HepG2 (cell line): Measurements from ENCODE around the gene SNX9. TPM values are rescaled to one million over a fixed set of nuclear protein-coding genes. Genes with fewer than 3 reads are reported as not detected.

Experiments used
- ATAC-seq: fragments of 200-7000 bp; cut with Tn5 transposase; 3 replicates; pipeline ENCODE4 v1.9.1; 2020; ENCODE audit warnings: mild to moderate bottlenecking, moderate library complexity
- BruUV-seq: library from RNA; stranded (reverse); fragments of 400-500 nt; replicated peaks from 2 replicates; lab custom pipeline; 2021; lab: Mats Ljungman, UMichigan
- CTCF ChIA-PET: fragments of 300-600 bp; formaldehyde crosslinking; extraction: SDS; loops from one replicate; lab custom pipeline; 2021; ENCODE audit warnings: low total read pairs, inconsistent platforms, low intra/inter-chr PET ratio; lab: Yijun Ruan, JAX
- POLR2A ChIA-PET: fragments of 350-600 bp; sonication (Branson Sonifier 250); formaldehyde crosslinking; loops from one replicate; lab custom pipeline; 2020; ENCODE audit warnings: antibody characterized with exemption, inconsistent platforms; lab: Yijun Ruan, JAX
- DNase-seq: peaks from one replicate; pipeline ENCODE4 v3.0.0-alpha.2; 2015; ENCODE audit warnings: low spot score
- FAIRE-seq: peaks from 3 replicates; lab custom pipeline; 2011; peaks lifted over from hg19 to GRCh38; lab: Jason Lieb, UNC
- H2AFZ ChIP-seq: one replicate; pipeline ENCODE4 v1.6.1; 2011; ENCODE audit warnings: low read length, inconsistent platforms
- H3K27ac ChIP-seq: fragments of 300-600 bp; 3 replicates; pipeline ENCODE4 v1.8.0; 2011; ENCODE audit warnings: mixed run types, mild to moderate bottlenecking, mixed read lengths, low read length, inconsistent platforms; ENCODE audit not compliant: insufficient read depth; ENCODE audit errors: extremely low read length
- H3K27me3 ChIP-seq, 2 experiments: fragments of 200-600 bp in 1 of 2; 2 replicates in 1 of 2; 3 replicates in 1 of 2; pipeline versions ENCODE4 v1.6.0 to v1.8.0; 2011; ENCODE audit warnings: low read length in 2 of 2, mild to moderate bottlenecking in 2 of 2, moderate library complexity in 2 of 2, inconsistent platforms in 1 of 2; ENCODE audit not compliant: insufficient read depth in 2 of 2, control insufficient read depth in 1 of 2
- H3K36me3 ChIP-seq, 2 experiments: fragments of 200-600 bp in 1 of 2; replicated peaks in 1 of 2; 2 replicates in 1 of 2; 3 replicates in 1 of 2; pipeline versions ENCODE4 v1.5.1 to v1.8.0; 2011; ENCODE audit warnings: low read length in 2 of 2, inconsistent platforms in 1 of 2; ENCODE audit not compliant: insufficient read depth in 2 of 2, control insufficient read depth in 1 of 2
- H3K4me1 ChIP-seq: 2 replicates; pipeline ENCODE4 v1.5.1; 2012; ENCODE audit warnings: low read length, inconsistent platforms; ENCODE audit not compliant: insufficient read depth
- H3K4me2 ChIP-seq: 2 replicates; pipeline ENCODE4 v1.6.0; 2011; ENCODE audit warnings: low read depth, low read length, inconsistent platforms
- H3K4me3 ChIP-seq, 3 experiments: fragments of 200-600 bp in 1 of 3; sonication (generic), shearing (Covaris generic) in 1 of 3; replicated peaks in 1 of 3; 2 replicates each; pipeline ENCODE4 v1.5.1; 2011 to 2016; ENCODE audit warnings: low read length in 3 of 3, inconsistent platforms in 2 of 3, low read depth in 2 of 3, mild to moderate bottlenecking in 2 of 3, control low read depth in 1 of 3, mixed read lengths in 1 of 3; ENCODE audit not compliant: insufficient read depth in 1 of 3
- H3K79me2 ChIP-seq: one replicate; pipeline ENCODE4 v1.6.1; 2011; ENCODE audit warnings: low read length, inconsistent platforms; ENCODE audit not compliant: insufficient read depth
- H3K9ac ChIP-seq: 2 replicates; pipeline ENCODE4 v1.6.0; 2011; ENCODE audit warnings: mild to moderate bottlenecking, low read depth, low read length, inconsistent platforms; ENCODE audit not compliant: insufficient read depth
- H3K9me3 ChIP-seq: 2 replicates; pipeline ENCODE4 v1.5.1; 2012; ENCODE audit warnings: mild to moderate bottlenecking, low read length
- H4K20me1 ChIP-seq: 2 replicates; pipeline ENCODE4 v1.6.0; 2011; ENCODE audit warnings: inconsistent platforms, mild to moderate bottlenecking, low read length, moderate library complexity; ENCODE audit not compliant: insufficient read depth
- BRD4 ChIP-seq: sonication (generic); formaldehyde crosslinking; IDR thresholded peaks from 2 replicates; pipeline ENCODE4 v1.4.0; 2020; ENCODE audit warnings: missing genetic modification reagents
- CREB1 ChIP-seq, 2 experiments: fragments of 450-650 bp in 1 of 2; IDR thresholded peaks; 2 replicates each; pipeline ENCODE4 v1.6.1; 2016 to 2017; ENCODE audit warnings: control low read depth in 1 of 2, mild to moderate bottlenecking in 1 of 2, missing compliant biosample characterization in 1 of 2, missing genetic modification characterization in 1 of 2
- FOSL2 ChIP-seq: sonication (generic); formaldehyde crosslinking; IDR thresholded peaks from 2 replicates; pipeline ENCODE4 v1.4.0; 2020; ENCODE audit warnings: missing genetic modification reagents
- GFI1 ChIP-seq: sonication (generic); formaldehyde crosslinking; IDR thresholded peaks from 2 replicates; pipeline ENCODE4 v1.5.0; 2020; ENCODE audit warnings: missing genetic modification reagents, mild to moderate bottlenecking, borderline replicate concordance
- MTF2 ChIP-seq: sonication (generic); formaldehyde crosslinking; IDR thresholded peaks from 2 replicates; pipeline ENCODE4 v1.5.0; 2020; ENCODE audit warnings: missing genetic modification reagents, borderline replicate concordance
- SAP130 ChIP-seq: IDR thresholded peaks from 2 replicates; pipeline ENCODE4 v1.6.1; 2016; ENCODE audit warnings: low read depth
- TOPORS ChIP-seq: sonication (generic); formaldehyde crosslinking; IDR thresholded peaks from 2 replicates; pipeline ENCODE4 v1.8.0; 2023; ENCODE audit warnings: mild to moderate bottlenecking, missing genetic modification reagents
- ZFP36L1 ChIP-seq: sonication (generic); formaldehyde crosslinking; IDR thresholded peaks from 2 replicates; pipeline ENCODE4 v1.8.0; 2022; ENCODE audit warnings: mild to moderate bottlenecking, missing genetic modification reagents, moderate library complexity
- ZNF235 ChIP-seq: sonication (generic); formaldehyde crosslinking; IDR thresholded peaks from 2 replicates; pipeline ENCODE4 v1.8.1; 2023; ENCODE audit warnings: mild to moderate bottlenecking, missing genetic modification reagents, borderline replicate concordance
- ZSCAN22 ChIP-seq: sonication (generic); formaldehyde crosslinking; IDR thresholded peaks from 2 replicates; pipeline ENCODE4 v1.4.0; 2020; ENCODE audit warnings: mild to moderate bottlenecking, missing genetic modification reagents
- WGBS: methylation state at CpG from one replicate; pipeline ENCODE4 v1.1.6; 2017; ENCODE audit warnings: low lambda C conversion rate; 5-methylcytosine and 5-hydroxymethylcytosine counted together
- in situ Hi-C: cut with HindIII; loops from 2 replicates; pipeline ENCODE4 v1.10.0; 2017; ENCODE audit warnings: low pct_unique_long_range_greater_than_20kb; ENCODE audit not compliant: extremely low pct_ligation_motif_present
- intact Hi-C: fragments of 100-400 bp; cut with micrococcal nuclease; formaldehyde crosslinking; loops from one replicate; pipeline ENCODE4 v1.10.0; 2022; ENCODE audit not compliant: unreplicated experiment
- polyA plus RNA-seq, 8 experiments: library from polyadenylated mRNA; depleted of rRNA in 3 of 8; stranded (reverse) in 7 of 8; unstranded in 1 of 8; fragments of >200 nt; fragmentation: Illumina TruSeq in 4 of 8; extraction: Trizol in 4 of 8; gene quantifications; 2 replicates each; pipeline versions ENCODE4 v1.2.1 to v1.2.3, GENCODE V29; 2011 to 2016; ENCODE audit warnings: low read depth in 4 of 8, missing spikeins in 1 of 8, mixed read lengths in 1 of 8; ENCODE audit not compliant: insufficient read depth in 1 of 8
- total RNA-seq, 5 experiments: library from RNA; depleted of rRNA; stranded (reverse); fragments of >200 nt; fragmentation: Illumina TruSeq; extraction: Trizol; gene quantifications; 2 replicates each; pipeline ENCODE4 v1.2.3, GENCODE V29; 2016; ENCODE audit warnings: low read depth in 1 of 5
- TF ChIP-seq, protein P1 (sequence below): sonication (generic); formaldehyde crosslinking; IDR thresholded peaks from 2 replicates; pipeline ENCODE4 v1.4.0; 2020; ENCODE audit warnings: missing genetic modification reagents
- TF ChIP-seq, protein P2 (sequence below): IDR thresholded peaks from 2 replicates; pipeline ENCODE4 v1.6.1; 2012; ENCODE audit warnings: inconsistent platforms
- TF ChIP-seq, protein P3 (sequence below): sonication (generic); formaldehyde crosslinking; IDR thresholded peaks from 2 replicates; pipeline ENCODE4 v1.4.0; 2020; ENCODE audit warnings: missing genetic modification reagents
- TF ChIP-seq, protein P4 (sequence below): sonication (generic); formaldehyde crosslinking; IDR thresholded peaks from 2 replicates; pipeline ENCODE4 v1.5.0; 2020; ENCODE audit warnings: mild to moderate bottlenecking, missing genetic modification reagents, borderline replicate concordance

The SNX9 gene
- total and polyA plus RNA-seq, 2 of the 13 experiments (the other 11 are each of a cell fraction or from before 2014, with no cell fraction given) = 21.9 to 36.0 TPM

DNA sequence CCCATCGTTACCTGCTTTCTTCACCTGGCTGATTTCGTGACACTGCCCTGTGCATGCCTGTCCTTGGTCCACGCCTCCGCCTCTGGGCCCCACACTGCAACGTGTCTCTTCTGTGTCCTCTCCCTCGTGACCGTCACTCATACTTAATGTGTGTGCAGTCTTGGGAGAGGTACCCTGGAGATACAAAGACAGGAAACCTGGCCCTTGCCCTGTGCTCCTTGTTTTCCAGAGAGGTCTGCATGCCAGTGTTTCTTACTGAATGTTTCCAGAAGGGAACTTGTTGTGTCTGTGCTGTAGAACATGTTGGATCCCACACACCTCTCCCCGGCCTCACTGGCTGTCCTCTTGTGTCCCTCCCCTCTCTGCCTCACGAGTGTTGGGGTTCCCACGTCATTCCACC is 45.8 kb downstream of the SNX9 start:
- 93% methylated on average over 10 of the region's 10 CpGs for WGBS
- in situ Hi-C loops = no loop called here
- intact Hi-C loops = no loop called here
- no peak for TF ChIP-seq TOPORS
- TF ChIP-seq CREB1 (IDR thresholded peaks at IDR 0.05) = no peak
- TF ChIP-seq CREB1 (CRISPR knock-in tag; IDR thresholded peaks at IDR 0.05) = no peak
- TF ChIP-seq MTF2 = no peak
- no peak for TF ChIP-seq ZNF235 (CRISPR knock-in tag)
- no peak for TF ChIP-seq ZSCAN22 (CRISPR knock-in tag)
- TF ChIP-seq, protein P1, sequence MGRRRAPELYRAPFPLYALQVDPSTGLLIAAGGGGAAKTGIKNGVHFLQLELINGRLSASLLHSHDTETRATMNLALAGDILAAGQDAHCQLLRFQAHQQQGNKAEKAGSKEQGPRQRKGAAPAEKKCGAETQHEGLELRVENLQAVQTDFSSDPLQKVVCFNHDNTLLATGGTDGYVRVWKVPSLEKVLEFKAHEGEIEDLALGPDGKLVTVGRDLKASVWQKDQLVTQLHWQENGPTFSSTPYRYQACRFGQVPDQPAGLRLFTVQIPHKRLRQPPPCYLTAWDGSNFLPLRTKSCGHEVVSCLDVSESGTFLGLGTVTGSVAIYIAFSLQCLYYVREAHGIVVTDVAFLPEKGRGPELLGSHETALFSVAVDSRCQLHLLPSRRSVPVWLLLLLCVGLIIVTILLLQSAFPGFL (CRISPR knock-in tag) = no peak
- TF ChIP-seq, protein P2, sequence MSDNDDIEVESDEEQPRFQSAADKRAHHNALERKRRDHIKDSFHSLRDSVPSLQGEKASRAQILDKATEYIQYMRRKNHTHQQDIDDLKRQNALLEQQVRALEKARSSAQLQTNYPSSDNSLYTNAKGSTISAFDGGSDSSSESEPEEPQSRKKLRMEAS = no peak
- no peak for TF ChIP-seq FOSL2 (CRISPR knock-in tag)
- TF ChIP-seq, protein P3, sequence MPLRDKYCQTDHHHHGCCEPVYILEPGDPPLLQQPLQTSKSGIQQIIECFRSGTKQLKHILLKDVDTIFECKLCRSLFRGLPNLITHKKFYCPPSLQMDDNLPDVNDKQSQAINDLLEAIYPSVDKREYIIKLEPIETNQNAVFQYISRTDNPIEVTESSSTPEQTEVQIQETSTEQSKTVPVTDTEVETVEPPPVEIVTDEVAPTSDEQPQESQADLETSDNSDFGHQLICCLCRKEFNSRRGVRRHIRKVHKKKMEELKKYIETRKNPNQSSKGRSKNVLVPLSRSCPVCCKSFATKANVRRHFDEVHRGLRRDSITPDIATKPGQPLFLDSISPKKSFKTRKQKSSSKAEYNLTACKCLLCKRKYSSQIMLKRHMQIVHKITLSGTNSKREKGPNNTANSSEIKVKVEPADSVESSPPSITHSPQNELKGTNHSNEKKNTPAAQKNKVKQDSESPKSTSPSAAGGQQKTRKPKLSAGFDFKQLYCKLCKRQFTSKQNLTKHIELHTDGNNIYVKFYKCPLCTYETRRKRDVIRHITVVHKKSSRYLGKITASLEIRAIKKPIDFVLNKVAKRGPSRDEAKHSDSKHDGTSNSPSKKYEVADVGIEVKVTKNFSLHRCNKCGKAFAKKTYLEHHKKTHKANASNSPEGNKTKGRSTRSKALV (CRISPR knock-in tag) = no peak
- TF ChIP-seq SAP130 (CRISPR knock-in tag) = no peak
- no peak for TF ChIP-seq GFI1
- TF ChIP-seq ZFP36L1 (CRISPR knock-in tag) = no peak
- TF ChIP-seq, protein P4, sequence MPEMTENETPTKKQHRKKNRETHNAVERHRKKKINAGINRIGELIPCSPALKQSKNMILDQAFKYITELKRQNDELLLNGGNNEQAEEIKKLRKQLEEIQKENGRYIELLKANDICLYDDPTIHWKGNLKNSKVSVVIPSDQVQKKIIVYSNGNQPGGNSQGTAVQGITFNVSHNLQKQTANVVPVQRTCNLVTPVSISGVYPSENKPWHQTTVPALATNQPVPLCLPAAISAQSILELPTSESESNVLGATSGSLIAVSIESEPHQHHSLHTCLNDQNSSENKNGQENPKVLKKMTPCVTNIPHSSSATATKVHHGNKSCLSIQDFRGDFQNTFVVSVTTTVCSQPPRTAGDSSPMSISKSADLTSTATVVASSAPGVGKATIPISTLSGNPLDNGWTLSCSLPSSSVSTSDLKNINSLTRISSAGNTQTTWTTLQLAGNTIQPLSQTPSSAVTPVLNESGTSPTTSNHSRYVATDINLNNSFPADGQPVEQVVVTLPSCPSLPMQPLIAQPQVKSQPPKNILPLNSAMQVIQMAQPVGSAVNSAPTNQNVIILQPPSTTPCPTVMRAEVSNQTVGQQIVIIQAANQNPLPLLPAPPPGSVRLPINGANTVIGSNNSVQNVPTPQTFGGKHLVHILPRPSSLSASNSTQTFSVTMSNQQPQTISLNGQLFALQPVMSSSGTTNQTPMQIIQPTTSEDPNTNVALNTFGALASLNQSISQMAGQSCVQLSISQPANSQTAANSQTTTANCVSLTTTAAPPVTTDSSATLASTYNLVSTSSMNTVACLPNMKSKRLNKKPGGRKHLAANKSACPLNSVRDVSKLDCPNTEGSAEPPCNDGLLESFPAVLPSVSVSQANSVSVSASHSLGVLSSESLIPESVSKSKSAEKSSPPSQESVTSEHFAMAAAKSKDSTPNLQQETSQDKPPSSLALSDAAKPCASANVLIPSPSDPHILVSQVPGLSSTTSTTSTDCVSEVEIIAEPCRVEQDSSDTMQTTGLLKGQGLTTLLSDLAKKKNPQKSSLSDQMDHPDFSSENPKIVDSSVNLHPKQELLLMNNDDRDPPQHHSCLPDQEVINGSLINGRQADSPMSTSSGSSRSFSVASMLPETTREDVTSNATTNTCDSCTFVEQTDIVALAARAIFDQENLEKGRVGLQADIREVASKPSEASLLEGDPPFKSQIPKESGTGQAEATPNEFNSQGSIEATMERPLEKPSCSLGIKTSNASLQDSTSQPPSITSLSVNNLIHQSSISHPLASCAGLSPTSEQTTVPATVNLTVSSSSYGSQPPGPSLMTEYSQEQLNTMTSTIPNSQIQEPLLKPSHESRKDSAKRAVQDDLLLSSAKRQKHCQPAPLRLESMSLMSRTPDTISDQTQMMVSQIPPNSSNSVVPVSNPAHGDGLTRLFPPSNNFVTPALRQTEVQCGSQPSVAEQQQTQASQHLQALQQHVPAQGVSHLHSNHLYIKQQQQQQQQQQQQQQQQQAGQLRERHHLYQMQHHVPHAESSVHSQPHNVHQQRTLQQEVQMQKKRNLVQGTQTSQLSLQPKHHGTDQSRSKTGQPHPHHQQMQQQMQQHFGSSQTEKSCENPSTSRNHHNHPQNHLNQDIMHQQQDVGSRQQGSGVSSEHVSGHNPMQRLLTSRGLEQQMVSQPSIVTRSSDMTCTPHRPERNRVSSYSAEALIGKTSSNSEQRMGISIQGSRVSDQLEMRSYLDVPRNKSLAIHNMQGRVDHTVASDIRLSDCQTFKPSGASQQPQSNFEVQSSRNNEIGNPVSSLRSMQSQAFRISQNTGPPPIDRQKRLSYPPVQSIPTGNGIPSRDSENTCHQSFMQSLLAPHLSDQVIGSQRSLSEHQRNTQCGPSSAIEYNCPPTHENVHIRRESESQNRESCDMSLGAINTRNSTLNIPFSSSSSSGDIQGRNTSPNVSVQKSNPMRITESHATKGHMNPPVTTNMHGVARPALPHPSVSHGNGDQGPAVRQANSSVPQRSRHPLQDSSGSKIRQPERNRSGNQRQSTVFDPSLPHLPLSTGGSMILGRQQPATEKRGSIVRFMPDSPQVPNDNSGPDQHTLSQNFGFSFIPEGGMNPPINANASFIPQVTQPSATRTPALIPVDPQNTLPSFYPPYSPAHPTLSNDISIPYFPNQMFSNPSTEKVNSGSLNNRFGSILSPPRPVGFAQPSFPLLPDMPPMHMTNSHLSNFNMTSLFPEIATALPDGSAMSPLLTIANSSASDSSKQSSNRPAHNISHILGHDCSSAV = no peak
- TF ChIP-seq BRD4 (CRISPR knock-in tag) = no peak

More for the DNA sequence above, 45.8 kb downstream of the SNX9 start:
- H3K9me3 ChIP-seq = no peaks in the 10 kb centered on the region
- no peak overlapping the region for H3K9ac ChIP-seq
- no peaks in the 10 kb centered on the region for H3K27me3 ChIP-seq
- FAIRE-seq = no peak
- POLR2A ChIA-PET = no interaction called here
- CTCF ChIA-PET = no interaction called here
- H3K4me3 ChIP-seq = no peak overlapping the region
- no peaks in the 10 kb centered on the region for H3K4me1 ChIP-seq
- DNase-seq = no peak
- no peak overlapping the region for H2AFZ ChIP-seq
- H3K79me2 ChIP-seq = peaks cover 16% of the 10 kb centered on the region
- no peak for ATAC-seq
- H4K20me1 ChIP-seq = peaks cover 6% of the 10 kb centered on the region; the same call in 1 of the 2 replicates
- peaks cover 17 to 34% of the 10 kb centered on the region in 2 experiments for H3K36me3 ChIP-seq
- no peak overlapping the region for H3K4me2 ChIP-seq
- BruUV-seq = no TSS peak
- H3K27ac ChIP-seq = no peak overlapping the region
